ENCODE data around the gene MTHFS. TPM values are rescaled to one million over a fixed set of nuclear protein-coding genes. Genes with fewer than 3 reads are reported as not detected.

Gene MTHFS
- total RNA-seq, 1 donor from 2014 or later, result 18.7 TPM

DNA sequence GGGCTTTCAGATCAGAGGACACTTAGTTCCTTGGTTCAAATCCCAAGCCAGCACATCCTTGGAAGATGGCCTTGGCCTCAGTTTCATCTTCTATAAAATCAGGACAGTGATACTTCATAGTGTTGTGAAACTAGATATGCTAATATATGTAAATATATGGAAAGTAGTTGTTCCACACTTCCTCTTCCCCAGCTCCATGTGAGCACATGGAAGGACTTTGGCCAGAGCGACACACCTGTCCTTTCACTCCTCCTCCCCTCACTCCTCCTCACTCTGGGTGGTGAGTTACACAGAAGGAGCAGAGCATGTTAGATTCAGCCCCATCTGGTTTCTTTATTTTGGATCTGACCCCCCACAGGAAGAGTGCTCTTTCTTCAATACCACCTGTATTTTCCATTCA lies 65.2 kb downstream of the MTHFS start:
- intact Hi-C loops (cut with DNase I), result no loop called here
- ATAC-seq (no peak), DNase-seq (ENCODE audit: low spot score) (no peak)

DNA sequence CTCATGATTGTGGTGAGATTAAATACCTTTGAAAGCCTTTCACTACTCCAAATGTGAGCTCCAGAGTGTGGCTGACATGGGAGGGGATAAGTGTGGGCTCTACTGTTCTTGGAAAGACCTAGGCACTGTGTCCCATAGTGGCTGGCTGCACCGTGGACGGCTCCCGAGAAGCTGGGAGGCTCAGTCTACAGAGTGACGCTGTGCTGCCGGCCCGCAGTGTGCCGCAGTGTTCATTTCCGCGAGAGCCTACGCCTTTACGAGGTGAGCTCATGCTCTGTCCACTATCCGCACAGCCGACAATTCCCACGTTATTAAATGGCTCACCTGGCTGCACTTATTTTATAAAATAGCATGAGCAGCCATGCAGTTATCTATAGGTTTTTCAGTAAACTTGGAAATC lies 66.9 kb downstream of the MTHFS start:
- DNase-seq (ENCODE audit: low spot score) (no peak), ATAC-seq (no peak)
- intact Hi-C loops (cut with DNase I), result no loop called here

DNA sequence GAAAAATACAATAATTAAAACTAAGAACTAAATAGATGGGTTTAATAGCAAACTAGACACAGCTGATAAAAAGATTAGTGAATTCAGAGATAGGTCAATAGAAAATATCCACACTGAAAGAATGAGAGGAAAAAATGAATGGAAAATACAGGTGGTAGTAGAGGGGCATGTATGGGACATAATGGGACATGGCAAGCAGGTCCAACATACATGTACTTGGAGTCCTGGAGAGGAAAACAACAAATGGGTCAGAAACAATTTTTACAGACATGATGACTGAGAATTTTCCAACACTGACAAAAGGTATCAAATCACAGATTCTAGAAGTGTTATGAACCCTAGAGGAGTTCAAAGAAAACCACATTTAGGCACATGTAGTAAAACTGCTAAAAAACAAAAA lies 68.4 kb downstream of the MTHFS start:
- no peak for DNase-seq (ENCODE audit: low spot score)
- intact Hi-C loops (cut with DNase I), result no loop called here
- no peak for ATAC-seq

DNA sequence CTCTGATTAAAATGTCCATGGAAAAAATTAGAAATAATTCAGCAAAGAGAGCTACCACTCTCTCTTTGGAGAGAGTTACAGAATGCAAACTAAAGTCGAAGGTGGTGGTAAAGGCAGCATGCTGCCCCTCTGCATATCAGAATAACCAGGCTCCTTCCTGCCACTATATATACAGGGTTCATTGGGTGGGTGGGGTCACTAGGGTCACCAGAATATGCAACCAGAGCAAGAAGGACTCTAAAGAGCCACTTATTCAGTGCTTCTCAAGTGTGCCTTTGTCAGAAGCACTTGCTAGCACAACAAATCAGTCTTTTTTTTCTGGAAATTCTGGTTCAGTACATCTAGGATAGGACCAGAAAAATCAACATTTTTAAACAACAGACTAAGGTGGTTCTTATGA lies 70.0 kb downstream of the MTHFS start:
- ATAC-seq, result no peak
- DNase-seq (ENCODE audit: low spot score), result no peak
- intact Hi-C loops (cut with DNase I), result no loop called here

DNA sequence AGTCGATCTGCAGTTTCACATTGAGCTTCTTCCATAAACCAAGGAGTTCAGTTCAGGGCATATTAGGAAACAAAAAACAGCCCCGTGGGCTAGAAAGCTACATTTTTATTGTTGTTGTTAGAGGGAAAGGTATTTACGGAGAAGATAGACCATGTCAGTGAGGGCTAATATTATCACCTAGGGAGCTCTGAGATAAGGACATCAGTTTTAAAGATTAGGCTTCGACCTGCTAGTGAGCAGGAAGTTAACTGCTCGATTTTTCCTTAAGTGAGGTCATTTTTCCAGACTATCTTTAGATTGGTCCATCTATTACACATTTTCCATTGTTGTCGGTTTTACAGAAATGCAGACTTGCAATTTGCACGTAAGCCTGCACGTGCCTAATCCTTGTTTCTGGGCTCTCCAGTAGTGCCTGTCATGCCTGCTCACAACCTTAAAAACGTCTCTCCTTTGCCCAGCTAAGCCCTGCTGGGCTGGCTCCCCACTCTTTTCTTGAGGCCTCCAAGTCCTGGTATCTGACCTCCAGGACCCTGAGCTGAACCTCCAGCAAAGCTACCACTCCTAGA lies 72.6 kb downstream of the MTHFS start:
- ATAC-seq (no peak), DNase-seq (ENCODE audit: low spot score) (no peak)
- intact Hi-C loops (cut with DNase I), result no loop called here

DNA sequence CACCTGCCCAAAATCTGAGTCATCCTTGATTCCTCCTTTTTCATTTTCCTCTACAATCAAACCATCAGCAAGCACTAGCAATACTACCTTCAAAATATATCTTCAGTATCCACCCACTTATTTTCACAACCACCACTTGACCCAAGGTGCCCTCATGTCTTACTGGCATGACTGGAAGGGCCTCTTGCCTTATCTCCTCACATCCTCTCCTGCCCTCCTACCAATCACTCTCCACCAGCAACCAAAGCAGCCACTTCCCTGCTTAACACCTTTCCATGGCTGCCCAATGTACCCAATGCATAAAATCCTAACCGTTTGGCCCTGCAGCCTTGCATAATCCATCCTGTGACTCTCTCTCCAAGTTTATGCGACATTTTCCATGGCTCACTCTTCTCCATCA lies 76.0 kb downstream of the MTHFS start:
- ATAC-seq (no peak), DNase-seq (ENCODE audit: low spot score) (no peak)
- intact Hi-C loops (cut with DNase I), result no loop called here

DNA sequence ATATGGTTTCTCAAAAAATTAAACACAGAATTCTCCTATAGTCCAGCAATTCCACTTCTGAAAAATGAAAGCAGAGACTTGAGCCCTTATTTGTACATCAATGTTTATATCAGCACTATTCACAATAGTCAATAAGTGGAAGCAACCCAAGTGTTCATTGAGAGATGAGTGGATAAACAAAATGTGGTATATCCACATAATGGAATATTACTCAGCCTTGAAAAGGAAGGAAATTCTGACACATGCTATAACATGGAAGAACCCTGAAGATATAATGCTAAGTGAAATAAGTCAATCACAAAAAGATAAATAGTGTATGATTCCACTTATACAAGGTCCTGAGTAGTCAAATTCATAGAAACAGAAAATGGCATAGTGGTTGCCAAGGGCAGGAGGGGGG lies 76.6 kb downstream of the MTHFS start:
- no peak for ATAC-seq
- DNase-seq (ENCODE audit: low spot score), result no peak
- intact Hi-C loops (cut with DNase I), result no loop called here

DNA sequence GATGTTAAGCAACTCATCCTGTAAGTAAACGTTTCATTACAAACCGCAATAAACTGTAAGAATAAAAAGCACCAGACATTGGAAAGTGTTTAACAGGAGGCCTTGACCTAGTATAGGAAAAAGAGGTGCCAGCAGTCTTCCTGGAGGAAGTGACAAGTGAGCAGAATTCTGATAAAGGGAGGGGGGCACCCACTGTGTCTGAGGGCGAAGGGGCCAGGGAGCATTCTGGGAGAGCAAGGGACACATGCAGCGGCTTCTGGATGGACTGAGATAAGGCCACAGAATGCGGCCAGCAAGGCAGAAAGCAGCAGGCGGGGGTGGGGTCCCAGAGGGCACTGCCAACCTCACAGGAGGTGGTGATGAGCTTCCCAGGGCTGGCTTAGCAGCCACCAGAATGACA lies 80.2 kb downstream of the MTHFS start:
- no peak for DNase-seq (ENCODE audit: low spot score)
- intact Hi-C loops (cut with DNase I), result no loop called here
- no peak for ATAC-seq

DNA sequence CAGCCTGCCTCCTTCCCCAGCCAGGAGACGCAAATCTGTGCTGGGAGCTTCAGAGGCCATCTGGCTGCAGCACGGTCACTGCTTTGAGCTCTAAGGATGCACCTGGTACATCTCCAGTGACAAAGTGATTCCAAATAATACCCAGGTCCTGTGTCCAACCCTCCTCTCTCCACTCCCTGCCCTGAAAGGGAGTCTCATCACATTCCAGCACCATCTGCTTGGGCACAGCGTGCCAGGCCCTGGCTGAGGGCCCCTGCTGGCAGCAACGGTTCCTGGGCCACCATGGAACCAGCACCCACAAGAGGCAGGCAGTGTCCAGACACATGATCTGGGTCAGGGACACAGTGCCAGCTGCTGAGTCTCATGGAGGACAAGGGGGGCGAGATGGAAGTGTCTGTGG lies 81.3 kb downstream of the MTHFS start:
- no peak for ATAC-seq
- DNase-seq (ENCODE audit: low spot score), result no peak
- intact Hi-C loops (cut with DNase I), result no loop called here

DNA sequence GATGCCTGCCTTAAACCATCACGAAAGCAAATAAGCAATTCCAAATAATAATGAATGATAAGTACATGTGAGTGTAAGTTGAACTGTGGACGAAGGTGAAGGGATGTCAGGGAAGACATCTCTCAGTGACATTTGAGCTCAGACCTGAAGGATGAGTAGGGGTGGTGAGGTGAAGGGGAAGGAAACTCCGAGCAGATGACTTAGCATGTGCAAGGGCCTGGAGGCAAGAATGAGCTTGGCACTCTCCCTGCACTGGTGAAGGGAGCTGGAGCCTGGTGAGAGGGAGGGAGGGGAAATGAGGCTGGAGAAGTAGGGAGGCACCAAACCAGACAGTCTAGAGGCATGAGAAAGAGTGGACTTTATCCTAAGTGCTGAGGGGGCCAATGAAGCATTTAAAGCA lies 84.3 kb downstream of the MTHFS start:
- intact Hi-C loops (cut with DNase I), result no loop called here
- no peak for DNase-seq (ENCODE audit: low spot score)
- ATAC-seq, result no peak

DNA sequence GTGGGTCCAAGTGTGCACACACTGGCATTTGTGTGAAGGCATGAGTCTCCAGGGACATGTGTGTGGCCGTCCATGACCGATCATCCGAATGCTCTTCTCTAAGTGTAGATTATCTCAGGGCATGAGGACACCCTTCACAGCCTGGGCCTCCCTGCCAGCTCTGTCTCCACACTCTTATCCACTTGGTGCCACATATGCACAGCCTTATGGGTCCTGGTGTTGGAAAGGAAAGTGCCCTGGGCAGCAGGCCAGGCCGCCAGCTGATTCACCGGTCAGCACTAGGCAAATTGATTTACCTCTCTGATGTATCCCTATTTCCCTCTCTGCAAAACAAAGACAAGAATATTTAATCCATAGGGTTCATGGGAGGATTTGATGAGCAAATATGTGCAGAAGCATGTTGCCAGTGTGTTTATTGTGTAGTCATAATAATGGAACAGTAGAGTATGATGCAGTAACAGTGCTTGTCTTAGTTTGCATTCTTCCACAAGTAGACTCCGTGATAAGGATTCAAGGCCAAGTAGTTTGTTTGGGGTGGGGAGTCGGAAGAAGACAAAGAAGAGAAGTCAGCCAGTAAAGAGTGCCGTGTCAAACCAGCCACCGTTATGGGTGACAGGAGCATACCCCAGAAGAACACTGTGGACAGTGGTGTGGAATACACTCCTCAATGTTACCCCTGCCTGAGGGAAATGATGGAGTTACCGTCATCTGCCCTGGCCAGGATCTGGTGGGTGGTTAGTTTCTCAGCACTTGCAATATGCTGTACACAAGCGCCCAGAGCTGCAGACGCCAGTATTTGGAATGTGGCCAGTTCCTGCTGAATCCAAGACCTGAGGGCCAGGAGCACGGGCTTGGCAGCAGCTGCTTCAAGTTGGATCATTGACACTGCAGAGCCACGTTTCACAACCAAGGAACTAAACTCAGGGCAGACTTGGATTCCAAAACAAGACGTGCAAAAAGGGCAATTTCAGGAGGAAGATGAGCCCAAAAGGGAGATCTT lies 85.1 kb downstream of the MTHFS start:
- intact Hi-C loops (cut with DNase I), result no loop called here
- DNase-seq (ENCODE audit: low spot score), result peak; percentile 64
- ATAC-seq, result peak; percentile 75

DNA sequence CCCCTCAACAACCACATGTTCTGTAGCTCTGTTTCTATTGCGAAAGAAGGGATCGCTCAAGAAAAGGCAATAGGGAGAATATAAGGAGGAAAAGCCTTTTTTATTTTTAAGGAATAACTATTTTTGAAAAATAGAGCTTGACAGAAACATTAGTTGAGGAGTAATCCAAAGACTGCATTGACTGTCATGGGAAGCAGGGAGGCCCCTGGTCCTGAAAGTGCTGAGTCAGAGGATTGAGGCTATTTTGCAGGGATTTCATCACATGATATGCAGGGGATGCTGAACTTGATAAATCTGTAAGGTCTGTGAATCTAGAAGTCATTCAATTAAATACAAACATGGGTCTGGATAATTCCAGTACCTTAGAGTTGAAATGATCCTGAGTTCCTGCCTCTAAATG lies 92.0 kb downstream of the MTHFS start:
- intact Hi-C loops (cut with DNase I), result no loop called here
- DNase-seq (ENCODE audit: low spot score) (no peak), ATAC-seq (no peak)

DNA sequence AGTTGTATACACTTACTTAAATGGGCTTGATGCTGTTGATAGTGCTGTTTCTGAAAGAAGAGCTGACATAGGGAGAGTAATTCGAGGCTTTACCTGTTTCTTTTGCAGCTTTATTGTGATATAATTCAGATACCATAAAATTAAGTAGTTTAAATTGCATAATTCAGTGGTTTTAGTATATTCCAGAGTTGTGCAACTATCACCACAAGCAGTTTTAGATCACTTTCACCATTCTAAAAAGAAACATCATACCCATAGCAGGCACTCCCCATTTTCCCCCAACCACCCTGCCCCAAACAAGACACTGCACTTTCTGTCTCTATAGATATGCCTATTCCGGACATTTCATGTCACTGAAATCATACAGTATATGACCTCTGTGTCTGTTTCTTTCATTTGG lies 98.5 kb downstream of the MTHFS start:
- intact Hi-C loops (cut with DNase I), result no loop called here
- ATAC-seq (no peak), DNase-seq (ENCODE audit: low spot score) (no peak)

Other genes starting within 250 kb of the MTHFS start
- 11.6 TPM for gene BCL2A1, start 74.2 kb upstream of the MTHFS start, total RNA-seq
- 85.3 TPM for gene ZFAND6, start 162.7 kb upstream of the MTHFS start, total RNA-seq

Measured in sciatic nerve (tissue), 2 donors.